RWPE2 (cell line): ENCODE data around the gene XPO6.

ENCODE experiments used
- ATAC-seq: fragments of 200-7000 bp; cut with Tn5 transposase; 3 replicates; pipeline ENCODE4 v1.9.1; 2021; ENCODE audit warnings: low read depth
- DNase-seq: peaks from one replicate; pipeline ENCODE4 v3.0.0-alpha.2; 2020; ENCODE audit warnings: low spot score
- H3K27ac ChIP-seq: fragments of 450-650 bp; 2 replicates; pipeline ENCODE4 v1.5.1; 2017; ENCODE audit warnings: mild to moderate bottlenecking; ENCODE audit not compliant: poor library complexity, severe bottlenecking
- H3K27me3 ChIP-seq: fragments of 250-450 bp; sonication (Bioruptor Pico); 2 replicates; pipeline ENCODE4 v1.5.1; 2021; ENCODE audit warnings: mild to moderate bottlenecking, moderate library complexity; ENCODE audit not compliant: insufficient read depth, poor library complexity, severe bottlenecking
- H3K36me3 ChIP-seq: fragments of 250-450 bp; sonication (Bioruptor Pico); 2 replicates; pipeline ENCODE4 v1.5.1; 2020; ENCODE audit warnings: low read depth, mild to moderate bottlenecking, moderate library complexity
- H3K4me1 ChIP-seq: fragments of 250-450 bp; sonication (Bioruptor Pico); 2 replicates; pipeline ENCODE4 v1.5.1; 2021; ENCODE audit warnings: mild to moderate bottlenecking, moderate library complexity; ENCODE audit not compliant: insufficient read depth, poor library complexity, severe bottlenecking
- H3K4me3 ChIP-seq: fragments of 250-450 bp; sonication (Bioruptor Pico); 2 replicates; pipeline ENCODE4 v1.5.1; 2021; ENCODE audit warnings: mild to moderate bottlenecking, moderate library complexity; ENCODE audit not compliant: severe bottlenecking
- H3K9me3 ChIP-seq: fragments of 250-450 bp; sonication (Bioruptor Pico); 2 replicates; pipeline ENCODE4 v1.5.1; 2021; ENCODE audit warnings: mild to moderate bottlenecking, moderate library complexity; ENCODE audit not compliant: severe bottlenecking
- TF ChIP-seq, protein P1 (sequence below): fragments of 450-650 bp; IDR thresholded peaks from one replicate; pipeline ENCODE4 v1.5.1; 2017; ENCODE audit warnings: mild to moderate bottlenecking, moderate library complexity; ENCODE audit not compliant: poor library complexity, severe bottlenecking

Gene XPO6

DNA sequence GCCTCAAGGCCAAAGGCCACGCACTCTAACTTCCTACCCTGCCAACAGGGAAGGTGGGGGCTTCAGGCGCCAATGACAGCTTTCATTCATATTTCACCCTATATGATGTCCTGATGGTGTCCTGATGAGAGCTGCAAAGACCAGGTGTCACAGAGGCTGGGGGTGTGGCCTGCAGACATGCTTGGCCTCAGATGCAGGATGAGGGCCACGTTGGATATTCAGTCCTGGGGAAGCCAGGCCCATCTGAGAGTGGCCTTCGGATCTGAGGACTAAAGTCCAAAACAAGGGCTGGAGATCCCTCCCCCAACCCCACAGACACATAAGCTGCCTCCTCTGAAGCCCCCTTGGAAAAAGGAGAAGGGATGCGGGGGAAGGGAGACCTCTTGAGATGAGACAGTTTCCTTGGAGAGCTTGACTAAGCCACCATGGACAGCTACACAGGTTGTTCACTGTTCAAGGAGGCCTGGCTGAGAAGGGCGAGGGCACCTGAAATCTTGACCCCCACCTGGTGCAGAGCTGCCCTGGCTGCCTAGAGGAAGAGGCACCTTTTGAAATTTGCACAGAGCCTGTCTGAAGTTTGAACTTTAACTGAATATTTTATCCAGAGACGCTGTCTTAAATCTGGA, 124.0 kb downstream of the XPO6 start:
- Histone ChIP-seq H3K36me3 (no peaks in the 10 kb centered on the region), H3K4me3 (no peak overlapping the region), H3K27me3 (no peaks in the 10 kb centered on the region), H3K27ac (no peak overlapping the region), H3K4me1 (no peaks in the 10 kb centered on the region), H3K9me3 (no peaks in the 10 kb centered on the region)
- ATAC-seq (no peak), DNase-seq (no peak)
- TF ChIP-seq, protein P1, sequence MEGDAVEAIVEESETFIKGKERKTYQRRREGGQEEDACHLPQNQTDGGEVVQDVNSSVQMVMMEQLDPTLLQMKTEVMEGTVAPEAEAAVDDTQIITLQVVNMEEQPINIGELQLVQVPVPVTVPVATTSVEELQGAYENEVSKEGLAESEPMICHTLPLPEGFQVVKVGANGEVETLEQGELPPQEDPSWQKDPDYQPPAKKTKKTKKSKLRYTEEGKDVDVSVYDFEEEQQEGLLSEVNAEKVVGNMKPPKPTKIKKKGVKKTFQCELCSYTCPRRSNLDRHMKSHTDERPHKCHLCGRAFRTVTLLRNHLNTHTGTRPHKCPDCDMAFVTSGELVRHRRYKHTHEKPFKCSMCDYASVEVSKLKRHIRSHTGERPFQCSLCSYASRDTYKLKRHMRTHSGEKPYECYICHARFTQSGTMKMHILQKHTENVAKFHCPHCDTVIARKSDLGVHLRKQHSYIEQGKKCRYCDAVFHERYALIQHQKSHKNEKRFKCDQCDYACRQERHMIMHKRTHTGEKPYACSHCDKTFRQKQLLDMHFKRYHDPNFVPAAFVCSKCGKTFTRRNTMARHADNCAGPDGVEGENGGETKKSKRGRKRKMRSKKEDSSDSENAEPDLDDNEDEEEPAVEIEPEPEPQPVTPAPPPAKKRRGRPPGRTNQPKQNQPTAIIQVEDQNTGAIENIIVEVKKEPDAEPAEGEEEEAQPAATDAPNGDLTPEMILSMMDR = no peak

DNA sequence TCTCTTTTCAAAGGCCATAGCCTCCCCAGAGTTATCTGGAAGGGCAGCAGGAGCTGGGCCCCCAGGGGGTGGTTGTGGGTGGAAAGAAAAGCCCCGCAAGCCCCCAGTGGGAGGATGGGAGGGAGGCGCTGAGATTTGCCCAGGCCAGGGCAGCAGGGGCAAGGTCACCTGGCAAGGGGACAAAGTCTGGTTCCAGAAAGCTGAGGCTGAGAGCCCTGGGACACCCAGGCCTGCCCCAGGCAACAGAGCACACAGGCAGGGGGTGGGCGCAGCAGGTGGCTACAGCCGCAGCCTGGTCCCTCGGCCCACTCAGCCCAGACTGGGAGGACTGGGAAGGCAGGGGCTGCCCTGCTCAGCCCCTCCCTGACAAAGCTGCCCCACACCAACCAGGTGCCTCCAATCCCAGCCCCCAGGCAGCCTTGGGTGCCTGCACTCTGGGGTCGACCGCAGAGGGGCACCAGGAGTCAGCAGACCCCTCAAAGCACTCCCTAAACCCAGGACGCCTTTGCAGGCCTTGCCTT, 124.6 kb downstream of the XPO6 start:
- ATAC-seq = no peak; the same call in 2 of the 3 replicates
- no peak overlapping the region for H3K4me3 ChIP-seq
- DNase-seq = no peak

DNA sequence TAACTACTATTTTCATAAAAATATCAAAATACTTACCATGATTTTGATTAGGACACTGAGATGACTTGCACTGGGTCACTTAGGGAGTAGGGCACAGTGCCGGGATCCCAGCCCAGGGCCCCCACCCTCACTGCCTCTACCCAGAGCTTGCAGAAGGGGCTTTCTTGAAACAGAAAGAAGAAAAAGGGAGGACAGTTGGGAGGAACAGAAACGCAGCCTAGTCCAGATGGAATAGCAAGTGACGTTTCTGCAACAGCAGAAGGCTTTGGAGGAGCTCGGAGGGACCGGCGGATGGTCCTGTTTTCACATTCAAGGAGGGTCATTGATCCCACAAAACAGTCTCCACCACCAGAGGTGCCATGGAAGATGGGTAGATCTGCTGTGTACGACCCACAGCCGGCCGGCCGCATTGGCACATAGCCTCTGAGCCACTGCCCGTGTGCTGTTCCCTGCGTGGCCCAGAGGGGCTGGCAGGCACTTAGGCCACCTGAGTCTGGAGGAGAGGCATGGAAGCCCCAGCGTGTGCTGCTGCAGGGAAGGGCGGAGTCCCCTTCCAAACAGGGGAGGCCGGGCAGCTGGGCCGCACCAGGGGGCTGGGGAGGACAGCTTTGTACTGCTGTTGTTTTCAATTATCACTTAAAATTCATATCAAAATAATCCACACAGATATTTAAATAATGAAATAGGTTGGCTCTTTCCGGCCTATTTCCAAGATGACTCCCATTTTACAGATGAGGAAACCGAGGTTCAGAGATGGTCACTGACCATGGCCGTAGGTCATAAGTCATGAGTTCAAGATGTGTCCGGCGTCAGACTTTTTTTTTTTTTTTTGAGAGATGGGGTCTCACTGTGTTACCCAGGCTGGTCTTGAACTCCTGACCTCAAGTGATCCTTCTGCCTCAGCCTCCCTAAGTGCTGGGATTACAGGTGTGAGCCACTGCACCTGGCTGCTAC, 125.3 kb downstream of the XPO6 start:
- Histone ChIP-seq H3K27ac (no peak overlapping the region), H3K9me3 (no peaks in the 10 kb centered on the region), H3K4me1 (no peaks in the 10 kb centered on the region), H3K4me3 (no peak overlapping the region), H3K27me3 (no peaks in the 10 kb centered on the region), H3K36me3 (no peaks in the 10 kb centered on the region)
- DNase-seq (no peak), ATAC-seq (no peak)
- TF ChIP-seq, protein P1 = no peak

More for the DNA sequence above, 124.6 kb downstream of the XPO6 start:
- Histone ChIP-seq H3K27me3 (no peaks in the 10 kb centered on the region), H3K36me3 (no peaks in the 10 kb centered on the region), H3K27ac (no peak overlapping the region), H3K9me3 (no peaks in the 10 kb centered on the region), H3K4me1 (no peaks in the 10 kb centered on the region)
- TF ChIP-seq, protein P1 = no peak

DNA sequence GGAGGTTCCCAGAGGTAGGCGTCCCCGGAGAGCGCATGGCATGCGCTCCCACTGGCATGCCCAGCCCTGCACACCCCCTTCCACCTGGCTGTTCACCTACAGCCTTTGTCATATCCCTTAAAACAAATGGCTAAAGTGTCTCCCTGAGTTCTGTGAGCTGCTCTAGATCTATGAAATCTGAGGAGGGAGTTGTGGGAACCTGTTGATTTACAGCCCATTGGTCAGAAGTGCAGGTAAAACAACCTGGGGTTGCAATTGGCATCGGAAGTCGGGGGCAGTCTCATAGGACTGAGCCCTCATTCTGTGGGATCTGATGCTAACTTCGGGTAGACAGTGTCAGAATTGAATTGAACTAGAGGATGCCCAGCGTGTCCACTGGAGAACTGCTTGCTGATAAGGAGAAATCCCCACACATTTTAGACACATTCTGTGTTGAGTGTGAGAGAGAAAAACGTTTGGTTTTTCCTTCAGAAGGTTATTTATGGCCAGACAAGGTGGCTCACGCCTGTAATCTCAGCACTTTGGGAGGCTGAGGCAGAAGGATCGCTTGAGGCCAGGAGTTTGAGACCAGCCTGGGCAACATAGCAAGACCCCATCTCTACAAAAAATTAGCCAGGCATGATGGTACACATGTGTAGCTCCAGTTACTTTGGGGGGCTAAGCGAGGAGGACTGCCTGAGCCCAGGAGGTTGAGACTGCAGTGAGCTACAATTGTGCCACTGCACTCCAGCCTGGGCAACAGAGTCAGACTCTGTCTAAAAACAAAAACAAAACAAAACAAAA, 126.2 kb downstream of the XPO6 start:
- no peak for DNase-seq
- Histone ChIP-seq H3K36me3 (no peaks in the 10 kb centered on the region), H3K27ac (no peak overlapping the region), H3K4me3 (no peak overlapping the region), H3K4me1 (no peaks in the 10 kb centered on the region), H3K27me3 (no peaks in the 10 kb centered on the region), H3K9me3 (no peaks in the 10 kb centered on the region)
- TF ChIP-seq, protein P1 = no peak
- no peak for ATAC-seq
